ENCODE results near the gene STAB2.

STAB2 gene

DNA sequence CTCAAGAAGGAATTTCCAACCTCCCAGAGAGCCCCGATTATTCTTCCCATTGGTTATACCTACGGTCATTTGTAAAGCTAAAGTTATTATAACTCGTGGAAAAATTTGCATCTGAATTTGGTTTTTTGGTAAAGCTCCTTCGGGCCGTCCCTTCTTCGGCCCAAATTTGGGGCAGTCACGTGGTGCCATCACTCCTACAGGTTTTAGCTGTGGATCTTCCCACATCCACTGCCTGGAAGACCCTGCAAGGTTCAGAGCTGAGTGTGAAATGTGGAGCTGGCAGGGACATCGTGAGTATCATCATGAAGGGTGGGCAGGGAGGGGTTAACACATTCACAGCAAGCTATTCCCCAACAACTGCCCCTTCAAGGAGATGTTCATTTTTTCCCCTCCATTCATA, 148.2 kb downstream of the STAB2 start:
- no peaks in the 10 kb centered on the region for H3K27me3 ChIP-seq (ENCODE audit: low read length)
- no peaks in the 10 kb centered on the region for H4K20me1 ChIP-seq (ENCODE audit: low read depth, low read length)
- H3K36me3 ChIP-seq (ENCODE audit: low read length) = no peaks in the 10 kb centered on the region
- no peaks in the 10 kb centered on the region for H3K9me2 ChIP-seq (replicated peaks; ENCODE audit: insufficient read depth, low read length)
- H3K9ac ChIP-seq (ENCODE audit: low read length) = no peak overlapping the region
- H3F3A ChIP-seq (ENCODE audit: insufficient read depth) = no peaks in the 10 kb centered on the region
- no peak overlapping the region for H3K4me3 ChIP-seq (ENCODE audit: insufficient read depth, low read length, poor library complexity, severe bottlenecking)
- H3K27ac ChIP-seq (ENCODE audit: low read depth, low read length) = no peak overlapping the region
- H3K79me2 ChIP-seq (ENCODE audit: insufficient read depth, low read length) = no peaks in the 10 kb centered on the region
- TF ChIP-seq, protein P1, sequence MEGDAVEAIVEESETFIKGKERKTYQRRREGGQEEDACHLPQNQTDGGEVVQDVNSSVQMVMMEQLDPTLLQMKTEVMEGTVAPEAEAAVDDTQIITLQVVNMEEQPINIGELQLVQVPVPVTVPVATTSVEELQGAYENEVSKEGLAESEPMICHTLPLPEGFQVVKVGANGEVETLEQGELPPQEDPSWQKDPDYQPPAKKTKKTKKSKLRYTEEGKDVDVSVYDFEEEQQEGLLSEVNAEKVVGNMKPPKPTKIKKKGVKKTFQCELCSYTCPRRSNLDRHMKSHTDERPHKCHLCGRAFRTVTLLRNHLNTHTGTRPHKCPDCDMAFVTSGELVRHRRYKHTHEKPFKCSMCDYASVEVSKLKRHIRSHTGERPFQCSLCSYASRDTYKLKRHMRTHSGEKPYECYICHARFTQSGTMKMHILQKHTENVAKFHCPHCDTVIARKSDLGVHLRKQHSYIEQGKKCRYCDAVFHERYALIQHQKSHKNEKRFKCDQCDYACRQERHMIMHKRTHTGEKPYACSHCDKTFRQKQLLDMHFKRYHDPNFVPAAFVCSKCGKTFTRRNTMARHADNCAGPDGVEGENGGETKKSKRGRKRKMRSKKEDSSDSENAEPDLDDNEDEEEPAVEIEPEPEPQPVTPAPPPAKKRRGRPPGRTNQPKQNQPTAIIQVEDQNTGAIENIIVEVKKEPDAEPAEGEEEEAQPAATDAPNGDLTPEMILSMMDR (IDR thresholded peaks at IDR 0.05; ENCODE audit: insufficient read depth, low read length, poor library complexity, severe bottlenecking) = no peak
- no peak for TF ChIP-seq EZH2phosphoT487 (conservative IDR thresholded peaks at IDR 0.05; ENCODE audit: low read length)
- H3K4me2 ChIP-seq (ENCODE audit: low read depth, low read length, poor library complexity, severe bottlenecking) = no peak overlapping the region
- peaks cover 6% of the 10 kb centered on the region; the same call in 1 of the 2 replicates for H3K9me3 ChIP-seq (ENCODE audit: insufficient read depth, low read length)
- H2AFZ ChIP-seq (ENCODE audit: low read depth, low read length, severe bottlenecking) = no peak overlapping the region

DNA sequence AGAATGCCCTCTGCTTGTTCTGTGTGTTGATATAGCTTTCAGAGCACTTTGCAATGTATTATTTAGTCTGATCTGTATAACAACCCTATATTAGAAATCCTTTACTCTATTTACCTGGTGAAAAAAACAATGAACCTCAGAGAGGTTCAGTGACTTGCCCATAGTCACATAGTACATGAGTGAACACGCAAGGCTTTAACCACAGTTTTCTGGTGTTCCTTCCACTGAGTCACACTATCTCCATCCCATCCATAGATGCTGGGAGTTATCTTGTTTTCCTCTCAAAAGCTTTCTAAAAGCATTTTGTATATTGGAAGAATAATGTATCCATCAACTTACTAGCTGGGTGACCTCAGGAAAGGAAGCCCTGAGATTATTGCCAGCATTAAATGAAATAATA, 149.5 kb downstream of the STAB2 start:
- no peaks in the 10 kb centered on the region for H3K9me3 ChIP-seq (ENCODE audit: insufficient read depth, low read length)

DNA sequence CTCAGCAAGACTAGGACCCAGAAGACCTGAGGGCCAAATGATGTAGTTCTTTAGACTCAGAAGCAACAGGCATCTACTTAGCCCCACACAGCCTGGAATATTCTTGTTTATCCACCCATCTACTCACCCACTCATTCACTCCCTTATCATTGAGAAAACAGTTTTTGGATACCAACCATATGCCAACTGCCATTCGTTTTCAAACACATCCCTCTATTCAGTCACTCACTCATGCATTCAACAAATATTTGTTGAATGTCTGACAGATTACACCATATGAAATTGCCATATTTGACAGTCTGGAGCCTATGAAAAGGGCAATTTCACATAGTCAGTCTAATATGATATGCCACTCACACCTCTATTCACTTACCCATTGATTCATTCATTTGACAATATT, 150.8 kb downstream of the STAB2 start:
- Histone ChIP-seq H3K27ac (ENCODE audit: low read depth, low read length) (no peak overlapping the region), H3K9me3 (ENCODE audit: insufficient read depth, low read length) (no peaks in the 10 kb centered on the region), H3K27me3 (ENCODE audit: low read length) (no peaks in the 10 kb centered on the region), H2AFZ (ENCODE audit: low read depth, low read length, severe bottlenecking) (no peak overlapping the region), H3K9me2 (replicated peaks; ENCODE audit: insufficient read depth, low read length) (no peaks in the 10 kb centered on the region), H3K36me3 (ENCODE audit: low read length) (no peaks in the 10 kb centered on the region), H3K4me3 (ENCODE audit: insufficient read depth, low read length, poor library complexity, severe bottlenecking) (no peak overlapping the region), H3K9ac (ENCODE audit: low read length) (no peak overlapping the region), H3K4me2 (ENCODE audit: low read depth, low read length, poor library complexity, severe bottlenecking) (no peak overlapping the region), H4K20me1 (ENCODE audit: low read depth, low read length) (no peaks in the 10 kb centered on the region), H3F3A (ENCODE audit: insufficient read depth) (no peaks in the 10 kb centered on the region), H3K79me2 (ENCODE audit: insufficient read depth, low read length) (no peaks in the 10 kb centered on the region)
- TF ChIP-seq, protein P1 (IDR thresholded peaks at IDR 0.05; ENCODE audit: insufficient read depth, low read length, poor library complexity, severe bottlenecking) = no peak
- TF ChIP-seq EZH2phosphoT487 (conservative IDR thresholded peaks at IDR 0.05; ENCODE audit: low read length) = no peak

More for the DNA sequence above, 149.5 kb downstream of the STAB2 start:
- H3K36me3 ChIP-seq (ENCODE audit: low read length) = no peaks in the 10 kb centered on the region
- no peak overlapping the region for H3K27ac ChIP-seq (ENCODE audit: low read depth, low read length)
- H4K20me1 ChIP-seq (ENCODE audit: low read depth, low read length) = no peaks in the 10 kb centered on the region
- no peaks in the 10 kb centered on the region for H3F3A ChIP-seq (ENCODE audit: insufficient read depth)
- no peak overlapping the region for H3K4me3 ChIP-seq (ENCODE audit: insufficient read depth, low read length, poor library complexity, severe bottlenecking)
- no peaks in the 10 kb centered on the region for H3K79me2 ChIP-seq (ENCODE audit: insufficient read depth, low read length)
- no peak overlapping the region for H2AFZ ChIP-seq (ENCODE audit: low read depth, low read length, severe bottlenecking)
- TF ChIP-seq, protein P1 (IDR thresholded peaks at IDR 0.05; ENCODE audit: insufficient read depth, low read length, poor library complexity, severe bottlenecking) = no peak
- no peak for TF ChIP-seq EZH2phosphoT487 (conservative IDR thresholded peaks at IDR 0.05; ENCODE audit: low read length)
- no peak overlapping the region for H3K4me2 ChIP-seq (ENCODE audit: low read depth, low read length, poor library complexity, severe bottlenecking)
- H3K27me3 ChIP-seq (ENCODE audit: low read length) = no peaks in the 10 kb centered on the region
- no peaks in the 10 kb centered on the region for H3K9me2 ChIP-seq (replicated peaks; ENCODE audit: insufficient read depth, low read length)
- no peak overlapping the region for H3K9ac ChIP-seq (ENCODE audit: low read length)

Data from SU-DHL-6 (cell line).